Nephron progenitor cell (in vitro differentiated cells): ENCODE results near the gene MAP4K2.

ENCODE experiments used
- DNase-seq: peaks from one replicate; pipeline ENCODE4 v3.0.0; 2021
- H3K27ac Mint-ChIP-seq: 2 replicates; pipeline ENCODE4 v1.8.0; 2021; ENCODE audit warnings: mild to moderate bottlenecking, moderate library complexity, mixed read lengths
- H3K27me3 Mint-ChIP-seq: 2 replicates; pipeline ENCODE4 v1.8.0; 2021; ENCODE audit warnings: mild to moderate bottlenecking, low read depth, mixed read lengths; ENCODE audit not compliant: poor library complexity
- H3K36me3 Mint-ChIP-seq: 2 replicates; pipeline ENCODE4 v1.8.0; 2021; ENCODE audit warnings: low read depth, mixed read lengths
- H3K4me1 Mint-ChIP-seq: 2 replicates; pipeline ENCODE4 v1.8.0; 2021; ENCODE audit warnings: mixed read lengths
- H3K4me3 Mint-ChIP-seq: 2 replicates; pipeline ENCODE4 v1.8.0; 2021; ENCODE audit warnings: mild to moderate bottlenecking, moderate library complexity, mixed read lengths
- H3K9me3 Mint-ChIP-seq: 2 replicates; pipeline ENCODE4 v1.8.0; 2021; ENCODE audit warnings: mild to moderate bottlenecking, moderate library complexity, mixed read lengths
- CTCF ChIP-seq: fragments of 200-600 bp; sonication (generic); IDR thresholded peaks from 2 replicates; pipeline ENCODE4 v1.5.0; 2021; ENCODE audit warnings: antibody characterized with exemption

The MAP4K2 gene

GRCh38 chr11:64758330-64759079 is 44.5 kb downstream of the MAP4K2 start:
- Mint-ChIP-seq H3K27ac (no peak overlapping the region), H3K4me3 (peak overlapping the region; percentile 74), H3K4me1 (peaks cover 95% of the 10 kb centered on the region), H3K9me3 (no peaks in the 10 kb centered on the region), H3K27me3 (peaks cover 3% of the 10 kb centered on the region), H3K36me3 (peaks cover 8% of the 10 kb centered on the region)
- DNase-seq = no peak
- no peak for TF ChIP-seq CTCF

DNA sequence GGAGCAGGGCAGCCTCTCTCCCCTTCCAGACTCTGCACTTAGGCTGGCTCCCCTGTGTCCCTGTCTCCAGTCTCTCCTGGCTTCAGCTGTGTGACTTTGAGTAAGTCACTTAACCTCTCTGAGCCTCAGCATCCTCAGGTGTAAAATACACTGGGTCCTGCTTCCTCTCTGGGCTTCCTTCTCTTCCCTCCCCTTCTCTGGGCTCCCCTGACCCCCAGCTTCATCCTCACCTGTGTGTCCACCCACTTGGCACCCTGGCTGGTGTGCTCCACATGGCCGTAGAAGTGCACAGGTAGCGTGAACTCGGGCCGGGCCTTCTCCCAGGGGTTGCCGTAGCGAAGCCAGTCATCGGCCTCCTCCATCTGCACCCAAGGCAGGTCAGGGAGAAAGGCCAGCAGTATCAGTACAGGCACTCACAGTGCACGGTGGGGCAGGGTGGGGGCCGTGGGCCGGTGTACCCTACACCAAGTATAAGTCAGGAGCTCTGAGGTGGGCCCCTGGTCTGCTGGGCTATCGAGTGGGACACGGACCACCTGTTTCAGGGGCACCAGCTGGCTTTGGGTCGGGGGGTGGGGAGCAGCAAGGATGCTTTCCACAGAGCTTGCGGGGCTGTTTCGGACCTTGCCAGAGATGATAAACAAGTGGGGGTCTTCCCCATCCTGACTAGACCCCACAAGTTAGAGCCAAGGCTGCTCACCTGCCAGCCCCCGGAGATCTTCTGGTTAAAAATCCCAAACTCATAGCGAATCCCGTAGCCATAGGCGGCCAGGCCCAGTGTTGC is 45.3 kb downstream of the MAP4K2 start:
- no peak overlapping the region for H3K4me3 Mint-ChIP-seq
- H3K27ac Mint-ChIP-seq = no peak overlapping the region
- TF ChIP-seq CTCF = no peak
- DNase-seq = peak; percentile 5
- peaks cover 93% of the 10 kb centered on the region for H3K4me1 Mint-ChIP-seq
- H3K9me3 Mint-ChIP-seq = no peaks in the 10 kb centered on the region
- H3K36me3 Mint-ChIP-seq = peaks cover 8% of the 10 kb centered on the region
- H3K27me3 Mint-ChIP-seq = peaks cover 3% of the 10 kb centered on the region

- no peaks in the 10 kb centered on the region for H3K9me3 Mint-ChIP-seq
Observed at GRCh38 chr11:64755681-64756361, 47.2 kb downstream of the MAP4K2 start.

GRCh38 chr11:64754919-64755662 is 47.9 kb downstream of the MAP4K2 start:
- H3K4me3 Mint-ChIP-seq = no peak overlapping the region
- H3K27ac Mint-ChIP-seq = no peak overlapping the region
- no peak for DNase-seq
- no peaks in the 10 kb centered on the region for H3K9me3 Mint-ChIP-seq
- H3K36me3 Mint-ChIP-seq = peaks cover 27% of the 10 kb centered on the region
- H3K4me1 Mint-ChIP-seq = peaks cover 79% of the 10 kb centered on the region
- TF ChIP-seq CTCF = no peak
- peaks cover 9% of the 10 kb centered on the region for H3K27me3 Mint-ChIP-seq

More at GRCh38 chr11:64755681-64756361, 47.2 kb downstream of the MAP4K2 start:
- H3K36me3 Mint-ChIP-seq = peaks cover 19% of the 10 kb centered on the region
- no peak overlapping the region for H3K27ac Mint-ChIP-seq
- no peak for TF ChIP-seq CTCF
- no peak overlapping the region for H3K4me3 Mint-ChIP-seq
- H3K27me3 Mint-ChIP-seq = peaks cover 7% of the 10 kb centered on the region
- peaks cover 86% of the 10 kb centered on the region for H3K4me1 Mint-ChIP-seq
- DNase-seq = no peak

- Mint-ChIP-seq H3K4me1 (peaks cover 71% of the 10 kb centered on the region), H3K9me3 (no peaks in the 10 kb centered on the region), H3K27ac (no peak overlapping the region), H3K36me3 (peaks cover 30% of the 10 kb centered on the region), H3K27me3 (peaks cover 9% of the 10 kb centered on the region), H3K4me3 (no peak overlapping the region)
- no peak for TF ChIP-seq CTCF
- no peak for DNase-seq
Observed at GRCh38 chr11:64754124-64754918, 48.7 kb downstream of the MAP4K2 start.
